ENCODE results near the gene MS4A14.

GRCh38 chr11:60420015-60420414, 23.8 kb downstream of the MS4A14 start:
- TF ChIP-seq POLR2A (IDR thresholded peaks at IDR 0.05) (no peak), CTCF (IDR thresholded peaks at IDR 0.05) (no peak), POLR2AphosphoS5 (IDR thresholded peaks at IDR 0.05) (no peak), EP300 (IDR thresholded peaks at IDR 0.05; ENCODE audit: low read depth) (no peak)
